ENCODE measurements around the gene PIGV.

The PIGV gene

DNA sequence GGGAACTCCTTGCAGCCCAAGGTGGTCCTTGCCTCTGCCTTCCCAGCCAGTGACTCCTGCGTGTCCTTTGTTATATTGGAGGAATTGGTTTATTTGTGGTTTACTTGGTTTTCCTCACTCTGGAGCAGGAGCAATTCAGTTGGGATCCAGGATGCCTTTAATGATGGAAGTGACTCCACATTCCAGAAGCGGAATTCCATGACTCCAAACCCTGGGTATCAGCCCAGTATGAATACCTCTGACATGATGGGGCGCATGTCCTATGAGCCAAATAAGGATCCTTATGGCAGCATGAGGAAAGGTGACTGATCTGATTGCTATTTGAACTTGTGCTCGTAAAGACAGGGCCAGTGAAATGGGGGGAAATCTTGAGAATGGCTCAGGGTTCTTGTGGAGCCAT, 15.1 kb upstream of the PIGV start:
- no peak for DNase-seq (ENCODE audit: extremely low read depth in 1 of 2, low read depth in 1 of 2)

DNA sequence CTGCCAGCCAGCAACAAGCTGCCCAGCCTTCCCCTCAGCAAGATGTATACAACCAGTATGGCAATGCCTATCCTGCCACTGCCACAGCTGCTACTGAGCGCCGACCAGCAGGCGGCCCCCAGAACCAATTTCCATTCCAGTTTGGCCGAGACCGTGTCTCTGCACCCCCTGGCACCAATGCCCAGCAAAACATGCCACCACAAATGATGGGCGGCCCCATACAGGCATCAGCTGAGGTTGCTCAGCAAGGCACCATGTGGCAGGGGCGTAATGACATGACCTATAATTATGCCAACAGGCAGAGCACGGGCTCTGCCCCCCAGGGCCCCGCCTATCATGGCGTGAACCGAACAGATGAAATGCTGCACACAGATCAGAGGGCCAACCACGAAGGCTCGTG, 13.3 kb upstream of the PIGV start:
- DNase-seq (ENCODE audit: extremely low read depth in 1 of 2, low read depth in 1 of 2), result no peak

DNA sequence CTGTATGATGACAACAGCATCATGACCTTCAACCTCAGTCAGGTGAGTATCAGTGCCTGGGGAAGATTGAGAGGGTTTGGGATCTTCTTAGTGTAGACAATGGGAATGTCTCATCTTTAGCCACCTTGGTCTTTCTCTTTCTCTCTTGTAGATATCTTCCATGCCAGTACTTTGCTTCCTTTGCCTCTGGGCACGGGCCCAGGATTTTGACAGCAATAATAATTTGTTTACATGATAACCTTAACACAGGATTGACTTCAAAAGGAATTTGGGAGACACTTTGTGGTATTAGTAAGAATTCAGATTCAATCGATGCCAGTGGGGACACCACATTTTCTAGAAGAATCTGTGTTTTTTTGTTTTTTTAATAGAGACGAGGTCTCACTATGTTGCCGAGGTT, 12.1 kb upstream of the PIGV start:
- no peak for DNase-seq (ENCODE audit: extremely low read depth in 1 of 2, low read depth in 1 of 2)

DNA sequence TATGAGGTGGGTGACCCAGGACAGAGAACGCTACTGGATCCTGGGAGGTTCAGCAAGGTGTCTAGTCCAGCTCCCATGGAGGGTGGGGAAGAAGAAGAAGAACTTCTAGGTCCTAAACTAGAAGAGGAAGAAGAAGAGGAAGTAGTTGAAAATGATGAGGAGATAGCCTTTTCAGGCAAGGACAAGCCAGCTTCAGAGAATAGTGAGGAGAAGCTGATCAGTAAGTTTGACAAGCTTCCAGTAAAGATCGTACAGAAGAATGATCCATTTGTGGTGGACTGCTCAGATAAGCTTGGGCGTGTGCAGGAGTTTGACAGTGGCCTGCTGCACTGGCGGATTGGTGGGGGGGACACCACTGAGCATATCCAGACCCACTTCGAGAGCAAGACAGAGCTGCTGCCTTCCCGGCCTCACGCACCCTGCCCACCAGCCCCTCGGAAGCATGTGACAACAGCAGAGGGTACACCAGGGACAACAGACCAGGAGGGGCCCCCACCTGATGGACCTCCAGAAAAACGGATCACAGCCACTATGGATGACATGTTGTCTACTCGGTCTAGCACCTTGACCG, 8.6 kb upstream of the PIGV start:
- no peak for DNase-seq (ENCODE audit: extremely low read depth in 1 of 2, low read depth in 1 of 2)

DNA sequence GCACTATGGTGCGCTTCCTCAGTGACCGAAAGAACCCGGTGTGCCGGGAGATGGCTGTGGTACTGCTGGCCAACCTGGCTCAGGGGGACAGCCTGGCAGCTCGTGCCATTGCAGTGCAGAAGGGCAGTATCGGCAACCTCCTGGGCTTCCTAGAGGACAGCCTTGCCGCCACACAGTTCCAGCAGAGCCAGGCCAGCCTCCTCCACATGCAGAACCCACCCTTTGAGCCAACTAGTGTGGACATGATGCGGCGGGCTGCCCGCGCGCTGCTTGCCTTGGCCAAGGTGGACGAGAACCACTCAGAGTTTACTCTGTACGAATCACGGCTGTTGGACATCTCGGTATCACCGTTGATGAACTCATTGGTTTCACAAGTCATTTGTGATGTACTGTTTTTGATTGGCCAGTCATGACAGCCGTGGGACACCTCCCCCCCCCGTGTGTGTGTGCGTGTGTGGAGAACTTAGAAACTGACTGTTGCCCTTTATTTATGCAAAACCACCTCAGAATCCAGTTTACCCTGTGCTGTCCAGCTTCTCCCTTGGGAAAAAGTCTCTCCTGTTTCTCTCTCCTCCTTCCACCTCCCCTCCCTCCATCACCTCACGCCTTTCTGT, 7.3 kb upstream of the PIGV start:
- no peak for DNase-seq (ENCODE audit: extremely low read depth in 1 of 2, low read depth in 1 of 2)

DNA sequence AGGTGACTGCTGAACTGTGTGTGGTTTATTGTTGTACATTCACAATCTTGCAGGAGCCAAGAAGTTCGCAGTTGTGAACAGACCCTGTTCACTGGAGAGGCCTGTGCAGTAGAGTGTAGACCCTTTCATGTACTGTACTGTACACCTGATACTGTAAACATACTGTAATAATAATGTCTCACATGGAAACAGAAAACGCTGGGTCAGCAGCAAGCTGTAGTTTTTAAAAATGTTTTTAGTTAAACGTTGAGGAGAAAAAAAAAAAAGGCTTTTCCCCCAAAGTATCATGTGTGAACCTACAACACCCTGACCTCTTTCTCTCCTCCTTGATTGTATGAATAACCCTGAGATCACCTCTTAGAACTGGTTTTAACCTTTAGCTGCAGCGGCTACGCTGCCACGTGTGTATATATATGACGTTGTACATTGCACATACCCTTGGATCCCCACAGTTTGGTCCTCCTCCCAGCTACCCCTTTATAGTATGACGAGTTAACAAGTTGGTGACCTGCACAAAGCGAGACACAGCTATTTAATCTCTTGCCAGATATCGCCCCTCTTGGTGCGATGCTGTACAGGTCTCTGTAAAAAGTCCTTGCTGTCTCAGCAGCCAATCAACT, 6.4 kb upstream of the PIGV start:
- DNase-seq (ENCODE audit: extremely low read depth in 1 of 2, low read depth in 1 of 2), result no peak

DNA sequence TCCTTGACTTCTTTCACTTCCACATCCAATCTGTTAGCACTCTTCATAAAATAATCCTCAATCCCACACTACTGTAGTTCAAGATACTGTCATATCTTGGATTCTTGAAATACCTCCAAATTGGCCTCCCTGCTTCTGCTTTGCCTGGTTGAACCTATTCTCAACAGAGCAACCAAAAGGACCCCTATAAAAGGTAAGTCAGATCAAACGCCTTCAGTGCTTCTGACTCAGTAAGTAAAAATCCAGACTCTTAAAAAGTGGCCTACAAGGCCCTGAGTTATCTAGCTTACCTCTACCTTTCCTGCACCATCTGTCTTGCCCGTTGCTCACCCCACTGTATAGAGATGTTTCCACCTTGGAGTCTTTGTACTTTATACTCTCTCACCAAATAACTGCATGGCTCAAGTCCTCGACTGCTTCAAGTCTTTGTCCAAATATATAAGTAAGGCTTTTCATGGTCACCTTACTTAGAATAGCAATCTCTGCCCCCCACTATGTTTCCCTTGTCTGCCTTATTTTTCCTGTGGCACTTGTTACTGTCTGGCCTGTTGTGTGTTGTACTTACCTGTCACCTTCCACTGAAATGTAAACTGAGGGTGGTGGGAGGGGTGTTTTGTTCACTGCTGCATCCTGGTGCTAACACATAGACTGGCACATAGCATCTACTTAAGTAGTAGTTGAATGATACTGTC, 5.1 kb upstream of the PIGV start:
- no peak for DNase-seq (ENCODE audit: extremely low read depth in 1 of 2, low read depth in 1 of 2)

DNA sequence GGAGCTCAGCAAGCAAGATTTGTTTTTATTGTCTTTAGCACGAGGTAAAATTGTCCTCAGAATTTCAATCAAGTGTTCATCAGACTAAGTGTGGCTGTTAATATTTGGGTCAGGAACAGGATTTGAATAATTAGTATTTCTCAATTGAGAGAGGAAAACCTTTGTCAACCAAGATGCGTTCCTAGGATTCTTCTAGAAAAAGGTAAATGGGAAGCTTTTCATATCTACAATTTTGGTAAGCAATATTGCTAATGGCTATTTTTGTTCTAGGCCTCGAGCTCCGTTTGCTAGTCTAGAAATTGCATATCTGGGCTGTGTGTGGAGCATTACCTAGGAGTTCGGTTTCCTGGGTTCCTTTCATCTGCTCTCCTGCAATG, 4.1 kb upstream of the PIGV start:
- DNase-seq (ENCODE audit: extremely low read depth in 1 of 2, low read depth in 1 of 2), result no peak

DNA sequence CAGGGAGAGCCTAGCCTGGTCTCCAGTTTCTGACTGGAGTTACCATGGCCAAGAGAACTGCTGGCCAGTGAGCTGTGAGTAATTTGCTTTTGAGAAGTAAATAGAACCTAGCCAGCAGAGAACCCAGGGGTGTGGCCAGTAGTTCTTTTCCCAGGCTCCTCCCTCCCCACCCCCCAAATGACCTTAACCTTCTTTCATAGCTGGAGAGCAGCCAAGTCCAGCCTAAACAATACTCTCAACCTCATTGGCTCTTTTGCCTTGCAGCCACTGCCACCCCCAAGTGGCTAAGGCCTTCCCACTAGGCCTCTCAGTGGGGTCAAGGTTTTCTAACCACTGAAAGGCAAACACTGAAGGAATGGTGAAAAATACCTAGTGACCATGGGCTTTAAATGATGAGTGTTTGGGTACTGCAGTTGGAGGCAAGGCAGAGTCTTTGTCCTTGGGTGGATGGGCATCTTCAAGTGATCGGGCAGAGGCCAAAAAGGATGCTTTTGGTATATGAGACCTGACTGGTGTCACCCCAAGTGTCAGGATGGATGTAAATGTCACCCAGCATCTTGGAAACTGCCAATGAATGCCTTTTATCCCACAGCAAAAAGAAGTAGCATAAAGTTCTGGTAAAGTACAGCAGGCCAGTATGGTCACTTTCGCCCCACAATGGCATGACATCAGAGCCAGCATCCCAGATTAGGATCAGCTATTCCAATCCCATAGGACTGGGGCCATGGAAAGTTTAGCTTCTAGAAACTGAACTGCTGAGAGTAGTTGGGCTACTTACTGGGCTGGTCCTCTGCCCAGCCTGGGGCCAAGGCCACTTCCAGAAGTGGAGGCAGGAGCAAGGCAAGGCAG, 3.5 kb upstream of the PIGV start:
- DNase-seq (ENCODE audit: extremely low read depth in 1 of 2, low read depth in 1 of 2), result no peak

DNA sequence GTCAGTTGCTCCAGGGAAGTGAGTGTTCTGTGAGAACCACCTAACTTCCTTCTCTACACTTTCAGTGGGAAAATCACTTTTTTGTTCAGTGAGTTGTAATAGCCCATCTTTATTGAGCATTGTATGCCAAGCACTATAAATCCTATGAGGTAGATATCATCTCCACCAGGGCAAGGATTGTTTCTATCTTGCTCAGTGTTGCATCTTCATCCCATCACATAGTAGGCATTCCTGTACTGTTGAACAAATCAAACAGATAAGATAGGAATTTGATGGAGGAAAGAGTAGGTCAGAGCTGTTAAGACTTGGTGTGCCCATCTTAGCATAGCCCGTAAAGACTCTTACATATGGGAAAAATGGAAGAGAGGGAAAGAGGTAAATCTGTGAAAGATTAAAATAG, 2.9 kb upstream of the PIGV start:
- no peak for DNase-seq (ENCODE audit: extremely low read depth in 1 of 2, low read depth in 1 of 2)

DNA sequence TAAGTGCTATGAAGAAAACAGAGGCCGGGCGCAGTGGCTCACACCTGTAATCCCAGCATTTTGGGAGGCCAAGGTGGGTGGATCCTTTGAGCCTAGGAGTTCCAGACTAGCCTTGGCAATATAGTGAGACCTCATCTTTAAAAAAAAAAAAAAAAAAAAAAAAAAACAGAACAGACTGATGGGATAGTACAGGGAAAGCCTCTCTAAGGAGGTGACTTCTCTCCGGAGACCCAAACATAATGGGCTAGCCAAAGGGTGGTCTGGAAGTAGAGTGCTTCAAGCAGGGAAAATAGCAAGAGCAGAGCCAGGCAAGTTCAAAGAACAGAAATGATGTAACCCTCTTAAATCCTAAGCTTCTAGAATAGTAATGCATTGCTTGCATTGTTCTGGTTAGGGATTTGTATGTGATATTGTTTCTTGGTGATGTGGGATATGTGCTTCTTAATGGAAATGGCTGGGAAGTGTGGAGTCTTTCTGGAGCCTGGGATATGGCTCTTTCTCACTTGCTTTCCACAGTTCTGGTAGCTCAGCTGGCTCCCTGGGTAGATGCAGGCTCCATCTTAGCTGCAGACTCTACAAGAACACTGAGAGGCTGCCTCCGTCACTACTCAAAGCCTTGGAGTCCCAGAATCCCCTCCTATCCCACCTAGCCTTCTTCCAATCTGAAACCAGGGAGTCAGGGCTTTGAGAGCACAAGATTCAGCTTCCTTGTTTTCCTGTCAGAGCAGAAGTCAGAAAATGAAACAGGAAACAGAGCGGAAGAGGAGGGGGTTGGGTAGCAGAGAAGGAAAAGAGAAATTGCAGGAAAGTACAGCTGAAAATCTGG, 1.9 kb upstream of the PIGV start:
- DNase-seq (ENCODE audit: extremely low read depth in 1 of 2, low read depth in 1 of 2), result no peak

DNA sequence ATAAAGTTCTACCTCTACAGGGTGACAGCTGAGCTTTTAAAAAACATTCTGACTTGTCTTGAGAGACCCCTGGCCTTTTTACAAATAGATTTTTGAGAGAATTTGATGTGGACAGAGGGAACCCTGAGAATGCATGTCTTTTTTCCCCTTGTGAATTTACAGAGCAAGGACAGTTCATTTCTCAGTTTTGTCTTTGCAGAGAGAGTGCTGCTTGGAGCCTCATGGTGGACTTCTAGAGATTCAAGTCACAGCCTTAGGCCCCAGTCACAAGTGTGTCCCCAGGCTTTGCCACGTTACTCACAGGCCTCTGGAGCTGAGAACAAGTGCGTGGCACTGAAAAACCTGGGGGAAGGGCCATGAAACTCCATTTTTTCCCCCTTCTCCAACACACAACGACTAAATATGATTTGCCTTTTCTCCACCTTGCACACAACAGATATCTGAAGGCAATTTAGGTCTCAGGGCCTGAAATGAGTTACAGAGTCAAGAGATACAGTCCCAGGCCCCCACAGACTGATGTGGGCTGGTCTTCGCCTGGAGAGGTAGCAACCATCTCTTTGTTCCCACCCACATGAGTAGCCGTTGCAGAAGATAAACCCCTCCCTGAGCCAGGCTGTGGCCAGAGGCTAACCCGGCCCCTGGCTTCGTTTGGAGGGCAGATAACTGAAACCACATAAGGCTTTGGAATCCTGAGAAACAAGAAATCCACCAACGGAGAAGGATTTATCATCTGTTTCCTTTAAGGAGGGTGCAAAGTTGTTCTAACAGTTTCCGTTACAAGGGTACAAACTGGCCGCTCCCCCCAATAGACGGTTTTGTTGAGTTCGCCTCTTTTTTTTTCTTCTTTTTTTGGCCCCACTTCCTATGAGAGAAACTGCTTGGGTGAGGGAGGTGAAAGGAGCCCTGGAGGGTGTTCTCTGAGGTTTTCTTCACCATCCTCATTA, 1.0 kb upstream of the PIGV start:
- DNase-seq (ENCODE audit: extremely low read depth in 1 of 2, low read depth in 1 of 2), result no peak

DNA sequence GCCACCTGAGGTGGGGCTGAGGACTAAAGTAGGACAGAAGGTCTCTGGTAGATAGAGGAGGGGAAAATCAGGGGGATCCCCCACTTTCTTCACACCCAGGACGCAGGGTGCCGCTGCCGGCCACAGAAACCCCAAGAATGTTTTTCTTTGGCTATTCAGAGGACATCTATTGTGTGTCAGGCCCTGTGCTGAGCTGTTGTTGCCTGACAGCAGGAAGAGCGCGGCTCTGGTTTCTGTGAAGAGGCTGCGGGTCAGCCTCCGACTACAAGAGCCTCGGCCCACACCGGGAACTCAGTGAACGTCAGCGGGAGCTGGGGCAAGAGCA, 407 bp upstream of the PIGV start:
- peak; percentile 38 to 47 for DNase-seq (ENCODE audit: extremely low read depth in 1 of 2, low read depth in 1 of 2)

DNA sequence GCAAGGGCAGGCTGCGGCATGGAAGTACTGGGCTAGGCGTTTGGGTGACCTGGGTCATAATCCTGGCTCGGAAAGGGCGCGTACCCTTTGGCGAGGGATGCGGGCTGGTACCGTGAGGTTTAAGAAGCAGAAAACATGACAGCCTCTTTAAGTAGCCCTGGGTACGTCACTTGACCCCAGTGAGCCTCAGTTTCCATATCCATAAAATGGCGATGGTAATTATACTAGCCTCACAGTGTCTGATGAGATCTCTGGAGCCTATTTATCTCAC, 700 bp downstream of the PIGV start:
- no peak for DNase-seq (ENCODE audit: extremely low read depth in 1 of 2, low read depth in 1 of 2)

DNA sequence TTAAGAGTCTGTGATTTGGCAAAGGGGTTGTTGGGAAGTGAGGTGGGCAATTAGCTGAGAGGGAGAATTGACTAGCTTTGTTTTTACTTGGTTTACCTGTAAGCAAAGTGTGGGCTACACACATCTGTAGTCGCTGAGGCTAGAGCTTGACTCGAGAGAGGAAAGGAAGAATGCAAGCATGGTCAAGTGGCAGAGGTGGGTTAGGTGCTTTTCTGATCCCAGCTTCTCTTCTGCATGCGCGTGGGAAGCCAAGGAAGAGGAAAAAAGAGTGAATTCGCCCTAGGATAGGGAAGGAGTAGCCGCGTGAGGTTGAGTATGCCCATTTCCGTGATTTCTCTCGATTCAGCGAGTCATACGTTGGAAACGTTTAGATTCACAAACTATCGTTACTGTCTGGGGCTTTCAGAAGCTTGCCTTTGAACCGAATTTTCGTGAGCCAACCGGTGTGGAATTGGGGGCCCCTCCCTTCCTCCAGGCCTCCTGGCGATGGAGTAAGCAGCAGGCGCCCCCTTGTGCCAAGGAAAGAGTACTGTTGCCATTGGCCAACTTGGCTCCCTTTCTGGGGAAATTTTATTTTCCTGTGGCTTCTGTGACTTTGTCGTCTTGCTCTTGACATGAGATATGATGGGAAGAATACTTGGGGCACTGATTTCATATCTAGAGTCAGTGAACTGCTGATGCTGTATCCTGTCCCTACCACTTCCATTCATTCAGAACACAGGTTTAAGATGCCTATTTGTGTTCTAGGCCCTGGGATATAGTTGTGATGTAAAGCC, 1.3 kb downstream of the PIGV start:
- peak; percentile 71 to 74 for DNase-seq (ENCODE audit: extremely low read depth in 1 of 2, low read depth in 1 of 2)

DNA sequence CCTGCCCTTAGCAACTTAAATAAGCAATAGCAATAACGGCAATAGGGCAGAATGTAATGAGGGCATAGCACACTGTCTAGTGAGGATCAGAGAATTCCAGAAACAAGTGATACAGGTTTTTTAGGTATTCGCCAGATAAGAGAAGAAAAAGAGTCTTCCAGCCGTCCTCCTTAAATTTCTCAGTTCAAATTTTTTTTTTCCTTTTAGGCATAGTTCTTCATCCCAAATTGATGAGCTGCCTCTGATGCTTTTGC, 1.8 kb downstream of the PIGV start:
- DNase-seq (ENCODE audit: extremely low read depth in 1 of 2, low read depth in 1 of 2), result no peak

DNA sequence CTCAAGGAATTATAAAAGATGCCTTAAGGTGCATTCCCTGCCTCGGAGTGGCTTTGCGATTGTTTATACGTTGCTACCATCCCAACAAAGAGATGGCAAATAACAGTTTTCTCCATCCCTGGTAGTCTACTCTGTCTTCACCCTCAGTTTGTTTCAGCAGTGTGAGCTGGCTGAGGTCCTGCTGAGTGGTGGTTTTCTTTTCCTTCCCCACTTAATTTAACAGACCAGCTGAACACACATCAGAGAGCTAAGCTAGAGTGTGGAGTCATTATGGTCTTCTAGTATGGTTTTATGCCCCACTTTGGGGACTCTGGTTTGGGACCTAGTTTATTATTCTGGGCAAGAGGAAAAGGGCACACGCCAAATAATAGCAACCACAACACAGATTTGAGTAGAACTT, 2.2 kb downstream of the PIGV start:
- DNase-seq (ENCODE audit: extremely low read depth in 1 of 2, low read depth in 1 of 2), result no peak

DNA sequence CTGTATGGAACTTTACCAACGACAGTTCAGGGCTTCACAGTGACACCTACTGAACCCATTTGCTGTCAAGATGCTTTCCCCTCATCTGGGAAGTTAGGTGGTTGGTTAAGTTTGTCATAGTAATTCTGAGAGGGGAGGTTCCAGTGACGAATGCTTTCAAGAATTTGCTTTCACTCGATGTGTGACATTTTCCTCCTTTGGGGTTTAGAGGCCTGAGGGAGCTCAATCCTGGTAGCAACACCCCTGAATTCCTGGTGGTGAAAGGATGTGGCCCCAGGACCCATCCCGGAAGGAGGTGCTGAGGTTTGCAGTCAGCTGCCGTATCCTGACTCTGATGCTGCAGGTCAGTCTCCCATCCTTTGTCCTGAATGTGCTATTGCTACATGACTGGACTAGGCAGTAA, 2.8 kb downstream of the PIGV start:
- DNase-seq (ENCODE audit: extremely low read depth in 1 of 2, low read depth in 1 of 2), result no peak

DNA sequence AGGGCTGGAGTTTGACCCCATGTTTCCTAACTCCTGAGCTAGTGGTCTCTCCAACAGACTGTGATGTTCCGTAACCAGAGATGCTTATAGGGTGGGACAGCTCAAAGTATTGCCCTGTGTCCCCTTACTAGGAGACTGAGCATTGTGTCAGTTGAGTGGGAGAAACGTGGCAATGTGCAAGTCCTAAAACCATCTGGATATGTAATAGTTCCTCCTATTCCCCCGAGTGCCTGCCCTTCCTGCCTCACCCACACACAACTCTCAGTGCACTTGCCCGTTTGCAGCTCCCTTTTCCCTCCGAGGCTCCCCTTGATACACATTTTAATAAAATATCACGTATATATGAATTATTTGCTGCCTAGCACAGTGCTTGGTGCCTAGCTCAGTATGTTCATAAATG, 3.4 kb downstream of the PIGV start:
- no peak for DNase-seq (ENCODE audit: extremely low read depth in 1 of 2, low read depth in 1 of 2)

Measured in activated CD8-positive, alpha-beta memory T cell treated with anti-CD3 and anti-CD28 coated beads for 1 hour (primary cell).